Lower lobe of right lung (tissue), 2 donors: ENCODE data around the gene RPTOR. TPM values are rescaled to one million over a fixed set of nuclear protein-coding genes. Genes with fewer than 3 reads are reported as not detected.

ENCODE experiments used
- ATAC-seq, 2 donors: fragments of 200-7000 bp; cut with Tn5 transposase; one replicate each; pipeline ENCODE4 v1.9.1; 2020 to 2022; ENCODE audit warnings: mild to moderate bottlenecking in 2 of 2, moderate library complexity in 2 of 2
- DNase-seq: peaks from one replicate; pipeline ENCODE4 v3.0.0-alpha.2; 2020
- H3K27ac ChIP-seq: fragments of 200-600 bp; one replicate; pipeline ENCODE4 v1.8.0; 2022
- H3K27me3 ChIP-seq: fragments of 200-600 bp; one replicate; pipeline ENCODE4 v1.8.0; 2022; ENCODE audit warnings: low read depth
- H3K36me3 ChIP-seq: fragments of 200-600 bp; one replicate; pipeline ENCODE4 v1.8.0; 2022; ENCODE audit warnings: mild to moderate bottlenecking
- H3K4me1 ChIP-seq: fragments of 200-600 bp; one replicate; pipeline ENCODE4 v1.8.0; 2022
- H3K4me3 ChIP-seq: fragments of 200-600 bp; one replicate; pipeline ENCODE4 v1.8.0; 2022; ENCODE audit warnings: mild to moderate bottlenecking
- H3K9me3 ChIP-seq: fragments of 200-600 bp; one replicate; pipeline ENCODE4 v1.8.0; 2022
- CTCF ChIP-seq: fragments of 200-600 bp; IDR thresholded peaks from one replicate; pipeline ENCODE4 v1.8.0; 2022; ENCODE audit warnings: antibody characterized with exemption, mild to moderate bottlenecking
- intact Hi-C: fragments of 100-400 bp; cut with DNase I; formaldehyde crosslinking; loops from one replicate; pipeline ENCODE4 v1.11.0; 2022
- total RNA-seq: library from RNA; stranded (reverse); fragmentation: NEBNext Ultra II Directional; extraction: Animal tissue kit (Norgen Biotek cat#: 25700); gene quantifications from one replicate; pipeline ENCODE4 v1.2.1, GENCODE V29; 2021
- donor health status: DM: no; HTN: yes; CAD: no; lungs with severe emphysema.

Gene RPTOR
- total RNA-seq, 1 donor from 2014 or later, result 34.0 TPM

DNA sequence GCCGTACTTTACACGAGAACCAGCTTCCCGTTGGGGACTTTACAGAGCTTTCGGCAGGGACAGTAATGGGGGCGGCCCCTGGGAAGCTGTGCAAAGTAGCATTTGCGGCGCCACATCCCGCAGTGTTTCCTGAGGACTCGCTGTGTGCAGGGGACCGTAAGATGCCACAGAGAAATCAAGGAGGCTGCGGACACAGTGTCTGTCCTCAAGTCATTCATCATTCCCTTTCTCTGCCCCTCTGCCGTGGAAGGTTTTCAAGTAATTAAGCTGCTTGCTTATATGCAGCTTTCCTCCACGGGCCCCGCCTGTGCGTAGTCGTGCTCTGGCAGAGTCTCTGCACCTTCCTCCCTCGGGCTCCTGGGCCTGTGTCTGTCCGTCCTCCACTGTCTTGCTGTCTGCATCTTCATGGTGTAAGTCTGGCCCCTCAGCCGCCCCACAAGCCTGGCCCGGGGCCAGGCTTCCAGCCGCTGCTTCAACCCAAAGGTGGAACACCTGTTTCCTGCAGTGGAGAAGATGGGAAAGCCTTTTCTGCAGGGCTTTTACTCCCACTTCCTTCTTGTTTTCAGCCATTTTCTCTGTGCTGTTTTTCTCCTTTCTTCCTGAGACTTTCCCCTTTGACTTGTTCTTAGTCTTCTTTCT is 230.1 kb downstream of the RPTOR start:
- H3K36me3 ChIP-seq, result peaks cover 15% of the 10 kb centered on the region
- H3K9me3 ChIP-seq, result no peaks in the 10 kb centered on the region
- no peak for TF ChIP-seq CTCF
- intact Hi-C loops, result no loop called here
- DNase-seq (no peak), ATAC-seq (peak in 1 of 2 donors; percentile 21)
- no peaks in the 10 kb centered on the region for H3K27me3 ChIP-seq
- no peak overlapping the region for H3K4me3 ChIP-seq
- H3K4me1 ChIP-seq, result peaks cover 6% of the 10 kb centered on the region
- H3K27ac ChIP-seq, result no peak overlapping the region

DNA sequence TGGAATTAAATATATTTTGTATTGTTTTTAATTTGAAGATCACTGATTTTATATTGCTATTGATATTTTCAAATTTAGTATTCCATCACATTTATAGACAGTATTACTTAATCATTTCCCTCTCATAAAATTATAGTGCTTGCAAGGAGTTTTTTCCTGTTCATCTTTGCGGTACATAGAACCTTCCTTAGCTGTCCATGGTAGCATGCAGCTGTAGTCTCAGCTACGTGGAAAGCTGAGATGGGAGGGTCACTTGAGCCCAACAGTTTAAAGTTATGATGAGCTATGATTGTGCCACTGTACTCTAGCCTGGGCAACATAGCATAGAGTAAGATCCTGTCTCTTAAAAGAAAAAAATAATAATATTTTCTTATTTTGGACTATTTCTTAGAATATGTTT is 231.2 kb downstream of the RPTOR start:
- H3K27ac ChIP-seq, result no peak overlapping the region
- H3K36me3 ChIP-seq, result peaks cover 12% of the 10 kb centered on the region
- H3K27me3 ChIP-seq, result no peaks in the 10 kb centered on the region
- no peak overlapping the region for H3K4me3 ChIP-seq
- DNase-seq (no peak), ATAC-seq (no peak)
- TF ChIP-seq CTCF, result no peak
- H3K9me3 ChIP-seq, result no peaks in the 10 kb centered on the region
- H3K4me1 ChIP-seq, result peaks cover 17% of the 10 kb centered on the region
- intact Hi-C loops, result no loop called here

DNA sequence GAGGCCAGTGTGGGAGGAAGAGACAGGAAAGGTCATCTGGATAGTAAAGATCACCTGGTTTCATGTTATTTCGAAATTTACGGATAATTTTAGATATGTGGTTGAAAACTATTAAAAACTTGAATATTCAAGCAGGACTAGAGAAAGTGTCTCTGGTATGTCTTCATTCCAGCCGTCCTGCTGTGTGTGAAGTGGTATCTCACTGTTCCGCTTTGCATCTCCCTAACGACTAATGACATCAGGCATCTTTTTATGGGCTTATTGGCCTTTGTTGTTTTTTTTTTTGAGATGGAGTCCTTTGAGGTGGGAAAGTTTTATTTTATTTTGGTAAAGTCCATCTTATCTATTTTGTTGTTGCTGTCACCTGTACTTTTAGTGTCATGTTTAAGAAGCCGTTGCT is 232.6 kb downstream of the RPTOR start:
- H3K4me1 ChIP-seq, result peaks cover 31% of the 10 kb centered on the region
- H3K27me3 ChIP-seq, result no peaks in the 10 kb centered on the region
- peaks cover 10% of the 10 kb centered on the region for H3K36me3 ChIP-seq
- TF ChIP-seq CTCF, result no peak
- no peak overlapping the region for H3K4me3 ChIP-seq
- H3K9me3 ChIP-seq, result no peaks in the 10 kb centered on the region
- ATAC-seq, result no peak
- no peak overlapping the region for H3K27ac ChIP-seq
- intact Hi-C loops, result no loop called here
- no peak for DNase-seq

DNA sequence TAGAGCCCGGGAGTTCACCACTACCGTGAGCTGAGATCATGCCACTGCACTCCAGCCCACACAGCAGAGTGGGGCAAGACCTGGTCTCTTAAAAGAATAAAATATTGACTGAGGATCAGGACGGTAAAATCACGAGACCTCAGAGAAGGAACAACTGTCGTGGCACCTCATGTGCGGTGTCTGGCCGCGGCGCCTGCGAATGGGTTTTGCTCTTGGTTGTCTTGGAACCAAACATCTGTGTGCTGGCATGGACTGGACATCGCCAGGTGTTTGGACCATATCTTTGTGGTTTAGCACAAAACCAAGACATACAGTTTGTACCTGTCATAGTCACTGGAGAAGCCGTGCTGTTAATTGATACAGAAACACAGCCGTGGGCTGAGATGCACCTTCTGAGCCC is 234.1 kb downstream of the RPTOR start:
- no peak for ATAC-seq
- Histone ChIP-seq H3K27ac (no peak overlapping the region), H3K4me1 (peaks cover 45% of the 10 kb centered on the region), H3K36me3 (peaks cover 10% of the 10 kb centered on the region), H3K9me3 (no peaks in the 10 kb centered on the region), H3K4me3 (no peak overlapping the region), H3K27me3 (no peaks in the 10 kb centered on the region)
- TF ChIP-seq CTCF, result no peak
- no peak for DNase-seq
- intact Hi-C loops, result no loop called here

DNA sequence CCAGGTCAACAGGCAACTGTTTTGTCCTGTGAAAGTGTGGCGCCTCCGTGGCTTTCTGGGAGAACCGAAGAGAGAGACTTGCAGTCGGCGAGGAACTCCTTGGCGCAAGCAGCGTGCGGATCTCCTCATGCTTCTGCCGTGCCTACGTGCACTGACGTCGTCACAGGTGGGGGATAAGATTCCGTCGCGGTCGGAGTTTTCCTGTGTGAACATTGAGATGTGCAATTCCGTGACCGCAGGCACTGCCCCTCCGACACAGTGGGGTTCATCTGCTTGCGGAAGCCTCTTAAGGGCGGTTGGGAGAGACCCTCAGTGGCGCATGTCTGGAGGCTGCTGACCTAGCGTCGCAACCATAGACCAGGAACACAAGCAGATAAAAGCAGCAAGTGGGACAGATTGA is 234.7 kb downstream of the RPTOR start:
- no peak overlapping the region for H3K4me3 ChIP-seq
- H3K27me3 ChIP-seq, result no peaks in the 10 kb centered on the region
- H3K36me3 ChIP-seq, result peaks cover 10% of the 10 kb centered on the region
- H3K4me1 ChIP-seq, result peaks cover 46% of the 10 kb centered on the region
- TF ChIP-seq CTCF, result no peak
- DNase-seq (no peak), ATAC-seq (no peak)
- intact Hi-C loops, result no loop called here
- no peaks in the 10 kb centered on the region for H3K9me3 ChIP-seq
- H3K27ac ChIP-seq, result peak overlapping the region; percentile 44
